C4-2B (cell line): ENCODE results near the gene ZNF730.
"Not testable (repeated sequence)": the region's sequence is repeated elsewhere in the genome, so short reads cannot be mapped to it uniquely, and the experiment has no call there.

Experiments used
- H3K27ac ChIP-seq: fragments of 450-650 bp; 2 replicates; pipeline ENCODE4 v1.5.1; 2017
- CTCF ChIP-seq: fragments of 450-650 bp; conservative IDR thresholded peaks from 2 replicates; pipeline ENCODE4 v1.5.1; 2017; ENCODE audit warnings: mild to moderate bottlenecking
- ZFX ChIP-seq: fragments of 450-650 bp; IDR thresholded peaks from 2 replicates; pipeline ENCODE4 v1.6.1; 2017

ZNF730 gene

DNA sequence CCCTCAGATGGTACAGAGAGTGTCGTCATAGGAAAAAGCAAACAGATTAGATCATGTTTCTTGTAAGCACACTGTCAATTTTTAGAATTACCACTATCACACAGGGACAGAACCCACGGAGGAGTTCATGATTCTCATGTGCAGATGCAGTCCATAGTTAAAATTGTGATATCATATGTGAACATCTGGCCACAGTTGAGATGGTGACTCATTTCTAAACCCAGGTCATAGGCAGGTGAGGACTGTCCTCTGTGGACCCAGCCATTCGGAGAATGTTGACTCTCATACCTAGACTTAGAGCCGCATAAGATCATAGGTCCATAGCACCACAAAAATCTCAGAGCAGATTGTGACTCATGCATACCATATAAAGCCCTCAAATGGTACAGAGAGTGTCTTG lies 17.8 kb upstream of the ZNF730 start:
- TF ChIP-seq CTCF: no peak
- no peak for TF ChIP-seq ZFX
- H3K27ac ChIP-seq: no peak overlapping the region

DNA sequence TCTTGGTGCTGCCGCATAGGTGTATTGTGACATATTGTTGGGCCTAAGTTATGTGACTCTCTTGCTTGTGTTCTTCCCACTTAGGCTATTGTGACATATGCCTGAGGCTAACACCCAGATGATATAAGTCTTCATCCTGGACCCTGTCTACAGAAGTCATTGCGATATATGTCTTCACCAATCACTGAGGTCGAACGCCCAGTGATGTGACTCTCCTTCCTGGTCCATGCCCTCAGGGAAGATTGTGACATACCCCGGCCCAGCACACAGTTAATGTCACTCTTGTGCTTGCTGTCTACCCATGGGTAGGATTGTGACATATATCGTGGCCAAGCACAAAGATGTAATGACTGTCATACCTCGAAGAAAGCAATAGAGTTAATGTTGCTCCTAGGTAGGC lies 16.9 kb upstream of the ZNF730 start:
- no peak for TF ChIP-seq CTCF
- H3K27ac ChIP-seq: no peak overlapping the region

- TF ChIP-seq CTCF: no peak
- no peak overlapping the region for H3K27ac ChIP-seq
Observed at GRCh38 chr19:23101241-23101640, 15.6 kb upstream of the ZNF730 start.

GRCh38 chr19:23118400-23118799 lies 1.6 kb downstream of the ZNF730 start:
- H3K27ac ChIP-seq: no peak overlapping the region
- TF ChIP-seq ZFX (no peak), CTCF (no peak)

DNA sequence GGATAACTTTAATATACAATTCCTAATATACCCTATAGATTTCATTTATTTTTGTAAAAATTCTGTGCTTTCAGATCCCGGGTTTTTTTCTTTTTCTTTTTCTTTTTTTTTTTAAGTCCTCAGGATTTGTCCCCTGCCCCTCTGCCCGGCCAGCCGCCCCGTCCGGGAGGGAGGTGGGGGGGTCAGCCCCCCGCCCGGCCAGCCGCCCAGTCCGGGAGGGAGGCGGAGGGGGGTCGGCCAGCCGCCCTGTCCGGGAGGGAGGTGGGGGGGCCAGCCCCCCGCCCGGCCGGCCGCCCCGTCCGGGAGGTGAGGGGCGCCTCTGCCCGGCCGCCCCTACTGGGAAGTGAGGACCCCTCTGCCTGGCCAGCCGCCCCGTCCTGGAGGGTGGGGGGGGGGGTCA lies 17.4 kb downstream of the ZNF730 start:
- H3K27ac ChIP-seq: not testable (repeated sequence)

DNA sequence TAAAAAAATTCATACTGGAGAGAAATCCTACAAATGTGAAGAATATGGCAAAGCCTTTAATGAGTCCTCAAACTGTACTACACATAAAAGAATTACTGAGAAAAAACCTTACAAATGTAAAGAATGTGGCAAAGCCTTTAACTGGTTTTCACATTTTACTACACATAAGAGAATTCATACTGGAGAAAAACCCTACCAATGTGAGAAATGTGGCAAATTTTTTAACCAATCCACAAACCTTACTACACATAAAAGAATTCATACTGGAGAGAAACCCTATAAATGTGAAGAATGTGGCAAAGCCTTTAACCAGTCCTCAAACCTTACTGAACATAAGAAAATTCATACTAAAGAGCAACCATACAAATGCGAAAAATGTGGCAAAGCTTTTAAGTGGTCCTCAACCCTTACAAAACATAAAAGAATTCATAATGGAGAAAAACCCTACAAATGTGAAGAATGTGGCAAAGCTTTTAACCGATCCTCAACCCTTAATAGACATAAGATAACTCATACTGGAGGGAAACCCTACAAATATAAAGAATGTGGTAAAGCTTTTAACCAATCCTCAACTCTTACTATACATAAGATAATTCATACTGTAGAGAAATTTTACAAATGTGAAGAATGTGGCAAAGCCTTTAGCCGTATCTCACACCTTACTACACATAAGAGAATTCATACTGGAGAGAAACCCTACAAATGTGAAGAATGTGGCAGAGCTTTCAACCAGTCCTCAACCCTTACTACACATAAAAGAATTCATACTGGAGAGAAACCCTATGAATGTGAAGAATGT lies 29.0 kb downstream of the ZNF730 start:
- H3K27ac ChIP-seq: no peak overlapping the region
- TF ChIP-seq CTCF (no peak), ZFX (no peak)

- TF ChIP-seq ZFX (no peak), CTCF (no peak)
- H3K27ac ChIP-seq: no peak overlapping the region
Observed at GRCh38 chr19:23160766-23161165, 43.9 kb downstream of the ZNF730 start.

DNA sequence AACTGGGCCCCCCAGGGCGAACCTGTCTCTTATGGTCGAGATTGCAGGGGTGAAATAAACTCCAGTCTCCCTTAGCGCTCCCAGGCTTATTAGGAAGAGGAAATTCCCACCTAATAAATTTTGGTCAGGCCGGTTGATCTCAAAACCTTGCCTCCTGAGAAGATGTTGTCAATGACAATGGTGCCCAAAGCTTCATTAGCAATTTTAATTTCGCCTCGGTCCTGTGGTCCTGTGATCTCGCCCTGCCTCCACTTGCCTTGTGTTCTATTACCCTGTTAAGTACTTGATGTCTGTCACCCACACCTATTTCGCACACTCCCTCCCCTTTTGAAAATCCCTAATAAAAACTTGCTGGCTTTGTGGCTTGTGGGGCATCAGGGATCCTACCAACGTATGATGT lies 51.5 kb downstream of the ZNF730 start:
- not testable (repeated sequence) for H3K27ac ChIP-seq
